SKM-1 (cell line): ENCODE data around the gene GTF2IRD1.
"Not testable (repeated sequence)": the region's sequence is repeated elsewhere in the genome, so short reads cannot be mapped to it uniquely, and the experiment has no call there.

ENCODE experiments used
- DNase-seq: peaks from one replicate; lab custom pipeline; 2025; ENCODE audit not compliant: unreplicated experiment; lab: John Stamatoyannopoulos, UW

Gene GTF2IRD1

GRCh38 chr7:74429153-74429747 lies 24.5 kb upstream of the GTF2IRD1 start:
- peak; percentile 21 for DNase-seq

- DNase-seq: not testable (repeated sequence)
Observed at GRCh38 chr7:74430409-74430808, 23.3 kb upstream of the GTF2IRD1 start.

GRCh38 chr7:74430961-74431466 lies 22.7 kb upstream of the GTF2IRD1 start:
- DNase-seq: no peak

GRCh38 chr7:74437291-74437571 lies 16.5 kb upstream of the GTF2IRD1 start:
- DNase-seq: not testable (repeated sequence)

- no peak for DNase-seq
Observed at GRCh38 chr7:74438327-74438726, 15.4 kb upstream of the GTF2IRD1 start.

GRCh38 chr7:74439541-74439940 lies 14.2 kb upstream of the GTF2IRD1 start:
- DNase-seq: no peak

DNA sequence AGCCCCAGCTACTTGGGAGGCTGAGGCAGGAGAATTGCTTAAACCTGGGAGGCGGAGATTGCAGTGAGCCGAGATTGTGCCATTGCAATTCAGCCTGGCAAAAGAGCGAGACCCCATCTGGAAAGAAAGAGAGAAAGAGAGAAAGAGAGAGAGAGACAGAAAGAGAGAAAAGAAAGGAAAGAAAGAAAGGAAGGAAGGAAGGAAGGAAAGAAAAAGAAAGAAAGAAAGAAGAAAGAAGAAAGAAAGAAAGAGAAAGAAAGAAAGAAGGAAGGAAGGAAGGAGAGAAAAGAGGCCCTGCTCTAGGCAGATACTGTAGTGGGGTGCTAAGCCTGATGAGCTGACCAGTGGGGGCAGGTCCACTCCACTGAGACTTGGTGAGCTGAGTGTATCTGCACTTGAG lies 13.6 kb upstream of the GTF2IRD1 start:
- DNase-seq: not testable (repeated sequence)

- DNase-seq: no peak
Observed at GRCh38 chr7:74441801-74442200, 11.9 kb upstream of the GTF2IRD1 start.

DNA sequence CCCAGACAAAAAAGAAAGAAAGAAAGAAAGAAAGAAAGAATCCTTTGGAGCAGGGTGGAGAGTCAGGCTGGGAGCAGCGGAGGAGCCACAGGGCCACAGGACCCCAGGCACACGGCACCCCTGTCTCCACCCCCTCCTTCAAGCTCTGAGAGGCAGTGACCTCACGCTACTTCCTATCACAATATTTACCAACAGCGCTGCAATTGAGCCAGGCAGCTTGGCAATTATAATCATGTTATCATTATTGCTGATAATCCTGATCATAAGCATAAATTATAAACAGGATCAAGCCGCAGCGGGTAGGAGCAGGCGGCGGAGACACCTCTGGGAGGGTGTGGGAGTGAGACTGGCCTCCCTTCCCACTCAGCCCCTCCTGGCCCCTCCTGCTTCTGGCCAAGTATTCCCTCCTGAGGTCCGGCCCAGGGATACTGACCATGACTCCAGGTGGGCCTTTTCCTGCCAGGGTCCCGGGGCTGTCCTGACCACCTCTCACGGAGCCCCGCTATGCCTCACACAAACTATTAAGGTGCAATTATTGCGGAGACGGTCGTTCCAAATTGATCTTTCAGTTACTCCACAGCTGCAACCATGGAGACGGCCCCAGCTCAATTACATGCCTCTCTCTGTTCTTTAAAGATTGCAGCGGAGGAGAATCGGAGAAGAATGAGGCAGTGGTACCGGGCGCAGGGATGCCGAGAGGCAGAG lies 10.0 kb upstream of the GTF2IRD1 start:
- no peak for DNase-seq

GRCh38 chr7:74449144-74449543 lies 4.6 kb upstream of the GTF2IRD1 start:
- no peak for DNase-seq

DNA sequence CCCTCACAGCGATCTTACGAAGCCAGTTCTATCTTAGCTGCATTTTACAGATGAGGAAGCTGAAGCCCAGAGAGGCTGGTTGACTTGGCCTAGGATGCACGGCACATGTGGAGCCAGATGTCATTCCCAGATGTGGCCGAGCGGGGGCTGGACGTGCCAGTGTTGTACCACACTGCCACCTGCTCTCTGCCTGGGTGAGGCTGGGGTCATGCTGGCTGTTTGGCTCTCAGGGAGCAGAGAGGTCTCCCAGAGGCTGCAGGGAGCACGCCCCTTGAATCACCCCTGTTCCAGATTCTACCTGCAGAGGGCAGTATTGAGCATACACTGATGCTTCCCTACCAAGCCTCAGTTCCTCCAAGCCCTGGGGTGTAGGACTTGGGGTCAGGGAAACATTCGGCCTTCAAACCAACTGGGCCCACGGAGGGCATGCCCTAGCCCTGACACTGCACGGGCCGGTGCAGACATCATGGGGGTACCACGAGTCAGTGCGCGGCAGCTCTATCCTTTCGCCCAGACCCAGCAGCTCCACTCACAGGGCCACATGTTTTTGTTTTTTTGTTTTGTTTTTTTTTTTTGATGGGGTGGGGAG lies 3.8 kb upstream of the GTF2IRD1 start:
- peak; percentile 40 for DNase-seq

- no peak for DNase-seq
Observed at GRCh38 chr7:74452748-74453321, 871 bp upstream of the GTF2IRD1 start.

GRCh38 chr7:74454021-74454924 lies 567 bp downstream of the GTF2IRD1 start:
- no peak for DNase-seq

- DNase-seq: no peak
Observed at GRCh38 chr7:74454925-74455288, 1.2 kb downstream of the GTF2IRD1 start.

- DNase-seq: no peak
Observed at GRCh38 chr7:74455291-74455804, 1.6 kb downstream of the GTF2IRD1 start.

- DNase-seq: no peak
Observed at GRCh38 chr7:74455928-74456327, 2.2 kb downstream of the GTF2IRD1 start.

DNA sequence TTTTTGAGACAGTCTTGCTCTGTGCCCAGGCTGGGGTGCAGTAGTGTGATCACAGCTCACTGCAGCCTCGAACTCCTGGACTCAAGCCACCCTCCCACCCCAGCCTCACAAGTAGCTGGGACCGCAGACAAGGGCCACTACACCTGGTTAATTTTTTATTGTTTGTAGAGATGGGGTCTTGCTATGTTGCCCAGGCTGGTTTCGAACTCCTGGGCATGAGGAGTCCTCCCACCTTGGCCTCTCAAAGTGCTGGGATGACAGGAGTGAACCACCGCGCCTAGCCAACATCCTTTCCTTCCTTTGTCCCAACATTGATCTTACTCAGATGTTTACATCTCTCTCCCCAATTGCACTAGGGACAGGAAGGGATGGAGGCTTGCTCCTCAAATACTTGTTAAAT lies 3.3 kb downstream of the GTF2IRD1 start:
- no peak for DNase-seq

- DNase-seq: no peak
Observed at GRCh38 chr7:74461970-74462706, 8.4 kb downstream of the GTF2IRD1 start.

DNA sequence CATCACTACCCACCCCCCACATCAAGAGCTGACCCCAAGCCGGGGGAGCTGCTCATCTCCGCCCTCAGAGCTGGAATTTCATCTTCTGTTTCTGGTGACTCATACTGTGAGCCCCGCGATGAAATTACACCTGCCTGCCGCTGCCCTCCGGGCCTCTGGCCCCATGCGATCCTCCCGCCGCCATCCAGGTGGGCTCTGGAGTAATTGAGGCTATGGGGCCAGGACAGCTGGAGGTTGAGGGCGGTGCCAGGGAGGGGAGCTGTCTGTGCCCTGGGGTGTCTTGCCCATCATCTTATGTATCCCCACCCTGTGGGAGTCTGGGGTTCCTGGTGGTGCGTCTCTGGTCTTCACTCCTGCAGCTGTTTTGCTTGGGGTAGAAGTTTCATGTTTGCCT lies 9.0 kb downstream of the GTF2IRD1 start:
- no peak for DNase-seq
